Mononuclear cell (primary cell): ENCODE measurements around the gene YIF1B. TPM values are rescaled to one million over a fixed set of nuclear protein-coding genes. Genes with fewer than 3 reads are reported as not detected.

Experiments
- H3K27me3 ChIP-seq: 2 replicates; pipeline ENCODE4 v1.6.0; 2011; ENCODE audit warnings: low read length, control low read depth; ENCODE audit not compliant: insufficient read depth
- H3K4me1 ChIP-seq: 2 replicates; pipeline ENCODE4 v1.5.1; 2011; ENCODE audit warnings: mild to moderate bottlenecking, low read length, control low read depth; ENCODE audit not compliant: insufficient read depth
- H3K4me3 ChIP-seq: 2 replicates; pipeline ENCODE4 v1.5.1; 2011; ENCODE audit warnings: mild to moderate bottlenecking, low read length, moderate library complexity
- H3K9me3 ChIP-seq: 2 replicates; pipeline ENCODE4 v1.5.1; 2011; ENCODE audit warnings: low read depth, mild to moderate bottlenecking, control low read depth, low read length
- total RNA-seq: library from RNA; depleted of rRNA; stranded (reverse); fragments of >200 nt; gene quantifications from one replicate; pipeline ENCODE4 v1.2.3, GENCODE V29; 2012

The YIF1B gene
- total RNA-seq, 1 donor = 27.4 TPM

DNA sequence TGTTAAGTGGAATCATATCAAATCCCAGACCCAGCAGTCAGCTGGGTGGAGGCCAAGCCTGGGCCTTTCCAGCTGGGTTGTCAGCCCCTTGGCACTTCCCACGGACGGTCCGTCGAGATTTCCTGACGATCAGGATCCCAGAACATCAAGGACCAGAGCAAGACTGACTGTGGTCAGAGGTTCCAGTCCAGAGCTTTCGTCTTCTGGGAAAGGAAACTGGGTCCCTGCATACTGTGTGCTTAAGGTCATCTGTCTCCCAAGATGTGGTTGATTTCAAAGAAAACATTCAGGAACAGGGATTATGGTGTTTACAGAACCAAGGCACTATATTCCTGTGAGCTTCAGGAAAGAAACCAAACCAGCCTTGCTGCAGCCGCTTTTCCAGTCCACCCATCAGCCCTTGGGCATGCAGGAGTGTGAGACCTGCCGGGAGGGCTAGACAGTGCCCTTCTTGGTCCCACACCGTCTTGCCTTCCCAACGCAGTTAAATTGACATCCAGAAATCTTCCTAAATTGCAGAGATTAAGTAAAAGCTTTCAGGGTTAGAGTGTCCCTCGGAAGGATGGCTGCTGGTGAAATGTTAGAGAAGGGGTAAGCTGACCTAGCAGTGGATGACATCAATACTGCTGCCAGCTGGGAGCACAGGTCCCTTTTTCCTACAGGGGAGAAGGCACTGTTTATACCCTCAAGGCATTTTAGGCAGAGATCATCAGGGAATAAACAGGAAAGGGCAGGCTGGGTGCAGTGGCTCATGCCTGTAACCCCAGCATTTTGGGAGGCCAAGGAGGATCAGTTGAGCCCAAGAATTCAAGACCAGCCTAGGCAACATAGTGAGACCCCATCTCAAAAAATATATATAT, 16.7 kb downstream of the YIF1B start:
- Histone ChIP-seq H3K27me3 (no peaks in the 10 kb centered on the region), H3K9me3 (no peaks in the 10 kb centered on the region), H3K4me1 (peaks cover 2% of the 10 kb centered on the region), H3K4me3 (no peak overlapping the region)

DNA sequence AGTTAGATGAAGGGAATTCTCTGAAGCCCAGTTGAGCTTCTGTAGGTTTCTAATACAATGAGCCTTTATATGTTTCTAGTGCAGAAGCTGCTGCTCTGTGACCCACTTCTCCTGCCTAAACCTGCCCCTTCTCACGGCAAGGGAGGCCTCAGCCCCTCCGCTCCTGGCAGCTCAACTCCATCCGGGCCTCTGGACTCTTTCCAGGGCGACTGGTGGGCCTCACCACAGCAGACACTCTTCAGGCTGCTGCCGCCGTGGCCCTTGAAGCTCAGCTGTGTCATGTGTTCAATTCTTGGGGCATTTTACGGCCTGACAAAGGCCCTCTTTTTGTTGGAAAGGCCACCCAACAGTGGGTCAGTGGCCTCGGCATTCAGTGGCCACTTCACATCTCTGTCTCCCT, 21.7 kb downstream of the YIF1B start:
- Histone ChIP-seq H3K27me3 (no peaks in the 10 kb centered on the region), H3K9me3 (no peaks in the 10 kb centered on the region), H3K4me1 (no peaks in the 10 kb centered on the region), H3K4me3 (no peak overlapping the region)

GRCh38 chr19:38293281-38293680, 22.5 kb downstream of the YIF1B start:
- Histone ChIP-seq H3K9me3 (no peaks in the 10 kb centered on the region), H3K27me3 (no peaks in the 10 kb centered on the region), H3K4me1 (peaks cover 6% of the 10 kb centered on the region), H3K4me3 (no peak overlapping the region)

DNA sequence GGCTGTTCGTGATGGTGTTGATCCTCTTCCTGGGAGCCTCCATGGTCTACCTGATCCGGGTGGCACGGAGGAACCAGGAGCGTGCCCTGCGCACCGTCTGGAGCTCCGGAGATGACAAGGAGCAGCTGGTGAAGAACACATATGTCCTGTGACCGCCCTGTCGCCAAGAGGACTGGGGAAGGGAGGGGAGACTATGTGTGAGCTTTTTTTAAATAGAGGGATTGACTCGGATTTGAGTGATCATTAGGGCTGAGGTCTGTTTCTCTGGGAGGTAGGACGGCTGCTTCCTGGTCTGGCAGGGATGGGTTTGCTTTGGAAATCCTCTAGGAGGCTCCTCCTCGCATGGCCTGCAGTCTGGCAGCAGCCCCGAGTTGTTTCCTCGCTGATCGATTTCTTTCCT, 23.9 kb downstream of the YIF1B start:
- no peak overlapping the region for H3K4me3 ChIP-seq
- H3K9me3 ChIP-seq = no peaks in the 10 kb centered on the region
- H3K27me3 ChIP-seq = no peaks in the 10 kb centered on the region
- H3K4me1 ChIP-seq = peaks cover 20% of the 10 kb centered on the region

DNA sequence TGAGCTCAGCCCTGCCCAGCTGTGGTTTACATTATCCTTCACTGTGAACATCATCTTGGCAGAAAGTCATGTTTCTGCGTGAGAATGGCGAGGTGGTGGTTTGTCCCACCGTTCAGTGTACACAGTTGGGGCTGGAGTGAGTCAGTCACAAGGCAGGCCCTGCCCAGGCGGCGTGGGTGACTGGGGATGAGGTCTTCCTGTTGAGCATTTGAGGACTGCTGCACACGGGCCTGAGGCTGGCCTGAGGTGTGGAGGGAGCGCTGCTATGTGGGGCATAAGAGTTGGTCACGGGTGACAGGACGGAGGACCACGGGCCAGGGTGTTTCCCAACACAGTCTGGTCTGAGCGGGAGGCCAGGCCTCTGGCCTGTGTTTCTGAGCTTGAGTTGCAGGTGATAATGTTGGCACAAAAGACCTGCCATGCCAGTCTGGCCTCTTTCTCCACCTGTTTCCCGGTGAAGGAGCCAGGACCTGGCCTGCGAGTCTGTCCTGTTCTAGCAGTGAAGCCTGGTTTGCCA, 25.1 kb downstream of the YIF1B start:
- peaks cover 25% of the 10 kb centered on the region for H3K4me1 ChIP-seq
- H3K9me3 ChIP-seq = no peaks in the 10 kb centered on the region
- H3K27me3 ChIP-seq = no peaks in the 10 kb centered on the region

DNA sequence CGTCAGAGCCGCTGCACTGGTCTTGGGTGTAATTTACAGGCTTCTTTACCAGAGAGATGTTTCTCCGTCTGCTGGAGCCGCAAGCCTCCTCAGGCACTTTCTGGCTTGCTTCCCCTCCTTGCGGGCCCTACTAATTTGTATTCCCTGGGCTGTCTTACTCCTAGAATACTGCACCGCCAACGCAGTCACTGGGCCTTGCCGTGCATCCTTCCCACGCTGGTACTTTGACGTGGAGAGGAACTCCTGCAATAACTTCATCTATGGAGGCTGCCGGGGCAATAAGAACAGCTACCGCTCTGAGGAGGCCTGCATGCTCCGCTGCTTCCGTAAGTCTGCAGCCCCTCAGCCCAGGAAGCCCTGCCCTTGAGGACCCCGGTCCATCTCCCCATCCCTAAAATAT, 25.8 kb downstream of the YIF1B start:
- Histone ChIP-seq H3K4me1 (peaks cover 28% of the 10 kb centered on the region), H3K4me3 (no peak overlapping the region), H3K27me3 (no peaks in the 10 kb centered on the region), H3K9me3 (no peaks in the 10 kb centered on the region)

More for the DNA sequence above, 25.1 kb downstream of the YIF1B start:
- H3K4me3 ChIP-seq = no peak overlapping the region

- H3K27me3 ChIP-seq = no peaks in the 10 kb centered on the region
- peaks cover 40% of the 10 kb centered on the region for H3K4me1 ChIP-seq
- H3K4me3 ChIP-seq = no peak overlapping the region
- no peaks in the 10 kb centered on the region for H3K9me3 ChIP-seq
These were observed 27.5 kb downstream of the YIF1B start for GRCh38 chr19:38288123-38288855.

GRCh38 chr19:38287604-38288003, 28.1 kb downstream of the YIF1B start:
- Histone ChIP-seq H3K4me3 (no peak overlapping the region), H3K4me1 (peaks cover 40% of the 10 kb centered on the region)

GRCh38 chr19:38285567-38285966, 30.2 kb downstream of the YIF1B start:
- Histone ChIP-seq H3K27me3 (no peaks in the 10 kb centered on the region), H3K9me3 (no peaks in the 10 kb centered on the region), H3K4me3 (no peak overlapping the region), H3K4me1 (peaks cover 40% of the 10 kb centered on the region)

More at GRCh38 chr19:38287604-38288003, 28.1 kb downstream of the YIF1B start:
- no peaks in the 10 kb centered on the region for H3K27me3 ChIP-seq
- no peaks in the 10 kb centered on the region for H3K9me3 ChIP-seq

DNA sequence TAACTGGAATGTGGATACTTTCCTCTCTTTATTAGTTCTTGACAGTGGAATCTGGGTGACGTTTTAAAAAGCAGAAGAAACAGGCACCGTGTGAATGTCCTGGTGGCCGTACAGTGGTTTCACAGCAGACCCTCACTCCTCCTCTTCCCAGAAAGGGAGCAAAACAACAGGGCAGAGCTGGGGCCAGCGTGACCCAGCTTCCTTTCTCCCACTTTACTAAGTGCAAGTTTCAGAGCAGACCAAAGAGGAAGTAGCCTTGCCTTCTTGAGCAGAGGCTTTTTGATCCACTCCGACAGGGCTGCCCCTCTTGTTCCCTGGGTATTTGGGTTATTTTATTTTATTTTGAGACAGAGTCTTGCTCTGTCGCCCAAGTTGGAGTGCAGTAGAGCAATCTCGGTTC, 31.3 kb downstream of the YIF1B start:
- no peak overlapping the region for H3K4me3 ChIP-seq
- H3K4me1 ChIP-seq = peaks cover 40% of the 10 kb centered on the region

GRCh38 chr19:38283271-38283670, 32.5 kb downstream of the YIF1B start:
- H3K4me1 ChIP-seq = peaks cover 33% of the 10 kb centered on the region
- H3K4me3 ChIP-seq = no peak overlapping the region
- no peaks in the 10 kb centered on the region for H3K27me3 ChIP-seq
- H3K9me3 ChIP-seq = no peaks in the 10 kb centered on the region

More for the DNA sequence above, 31.3 kb downstream of the YIF1B start:
- Histone ChIP-seq H3K9me3 (no peaks in the 10 kb centered on the region), H3K27me3 (no peaks in the 10 kb centered on the region)

DNA sequence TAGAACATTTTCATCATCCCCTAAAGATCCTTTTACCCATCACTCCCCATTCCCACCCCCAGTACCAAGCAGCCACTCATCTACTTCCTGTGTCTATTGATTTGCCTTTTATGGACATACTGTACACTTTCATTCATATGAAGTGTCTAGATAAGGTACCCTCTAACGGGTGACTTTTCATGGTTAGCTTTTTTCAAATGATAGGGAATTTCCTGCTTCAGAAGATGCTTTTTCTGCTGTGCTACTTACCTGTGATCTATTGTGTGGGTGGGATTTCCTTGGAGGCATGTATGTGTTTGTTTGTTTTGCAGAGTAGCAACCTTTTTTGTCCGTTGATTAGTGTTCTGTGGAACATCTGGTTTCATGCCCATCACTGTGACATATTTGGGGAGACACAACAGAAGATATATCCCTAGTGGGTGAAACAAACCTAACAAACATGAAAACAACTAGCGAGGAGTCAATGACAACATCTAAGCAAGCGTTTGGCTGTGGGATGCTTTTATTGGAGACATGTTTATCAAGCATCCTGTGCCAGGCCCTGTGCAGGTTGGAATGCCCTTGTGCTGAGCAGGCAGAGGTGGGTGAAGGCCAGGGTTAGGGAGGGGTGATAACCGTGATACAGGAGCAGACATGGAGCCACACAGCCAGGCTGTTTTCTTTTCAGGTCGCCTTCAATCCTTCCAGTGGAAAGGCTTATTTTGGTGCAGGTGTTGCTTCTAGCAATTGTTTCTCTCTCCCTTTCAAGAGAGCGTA, 33.8 kb downstream of the YIF1B start:
- Histone ChIP-seq H3K27me3 (no peaks in the 10 kb centered on the region), H3K4me3 (no peak overlapping the region), H3K9me3 (no peaks in the 10 kb centered on the region), H3K4me1 (peaks cover 22% of the 10 kb centered on the region)

DNA sequence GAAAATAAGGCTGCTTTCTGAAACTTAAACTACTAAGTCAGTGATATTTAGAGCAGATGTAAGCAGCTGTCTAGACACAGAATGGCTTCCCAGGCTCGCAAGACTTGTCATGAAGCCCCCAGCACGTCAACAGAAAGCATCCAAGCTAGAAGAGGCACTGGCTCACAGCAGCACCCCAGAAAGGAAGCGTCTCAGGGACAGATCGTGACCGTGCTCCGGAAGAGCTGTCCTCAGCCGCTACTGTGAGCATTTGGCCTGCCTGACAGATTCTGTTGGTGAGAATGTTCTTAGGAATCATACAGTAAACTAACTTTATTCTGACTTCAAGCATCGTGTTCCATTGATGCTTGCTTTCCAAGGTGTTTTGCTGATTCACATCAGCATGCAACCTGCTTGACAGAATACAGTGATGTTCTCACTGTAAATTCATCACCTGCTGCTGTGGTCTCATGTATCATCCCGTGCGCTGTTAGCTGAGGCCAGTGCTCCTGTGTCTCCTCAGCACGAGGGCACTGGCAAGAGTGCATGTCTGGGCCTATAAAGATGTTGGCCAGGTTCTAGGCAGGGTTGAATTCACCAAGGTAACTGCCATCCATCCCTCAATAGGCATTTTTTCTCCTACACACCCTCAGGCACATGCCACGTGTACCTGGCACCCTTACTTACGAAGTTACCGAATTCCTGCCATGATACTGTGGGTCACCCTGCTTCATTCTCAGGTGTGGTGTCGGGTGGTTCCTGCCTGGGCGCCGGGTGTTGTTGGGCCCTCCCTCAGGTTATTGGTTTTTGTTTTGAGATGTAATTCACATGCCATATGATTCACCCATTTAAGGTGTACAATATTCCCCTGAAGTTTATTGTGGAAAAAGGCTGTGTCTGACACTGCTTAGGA, 35.5 kb downstream of the YIF1B start:
- no peak overlapping the region for H3K4me3 ChIP-seq
- no peaks in the 10 kb centered on the region for H3K9me3 ChIP-seq
- H3K4me1 ChIP-seq = peaks cover 15% of the 10 kb centered on the region
- no peaks in the 10 kb centered on the region for H3K27me3 ChIP-seq

DNA sequence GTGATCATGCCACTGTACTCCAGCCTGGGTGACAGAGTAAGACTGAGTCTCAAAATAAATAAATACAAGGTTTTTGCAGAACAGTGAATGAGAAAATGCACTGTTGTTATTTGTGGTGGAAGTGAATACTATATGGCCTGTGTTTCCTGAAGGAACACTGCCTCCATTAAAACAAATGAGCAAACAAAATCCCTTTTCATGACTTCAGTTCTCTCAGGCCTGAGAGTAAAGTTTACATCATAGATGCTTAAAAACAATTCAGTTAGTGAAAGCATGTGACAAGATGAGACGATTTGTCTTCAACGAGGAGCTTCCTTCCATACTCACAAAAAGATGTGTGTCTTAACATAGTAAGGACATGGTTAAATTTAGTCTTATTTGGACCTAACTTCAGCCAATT, 37.0 kb downstream of the YIF1B start:
- Histone ChIP-seq H3K4me1 (no peaks in the 10 kb centered on the region), H3K9me3 (no peaks in the 10 kb centered on the region), H3K27me3 (no peaks in the 10 kb centered on the region), H3K4me3 (no peak overlapping the region)
